GM21723 (cell line): ENCODE measurements around the gene MYO18B.

ENCODE experiments used
- ATAC-seq: cut with Tn5 transposase; IDR thresholded peaks from one replicate; pipeline ENCODE4 v1.9.1; 2021; ENCODE audit warnings: mild to moderate bottlenecking, moderate library complexity; ENCODE audit not compliant: unreplicated experiment

MYO18B gene

DNA sequence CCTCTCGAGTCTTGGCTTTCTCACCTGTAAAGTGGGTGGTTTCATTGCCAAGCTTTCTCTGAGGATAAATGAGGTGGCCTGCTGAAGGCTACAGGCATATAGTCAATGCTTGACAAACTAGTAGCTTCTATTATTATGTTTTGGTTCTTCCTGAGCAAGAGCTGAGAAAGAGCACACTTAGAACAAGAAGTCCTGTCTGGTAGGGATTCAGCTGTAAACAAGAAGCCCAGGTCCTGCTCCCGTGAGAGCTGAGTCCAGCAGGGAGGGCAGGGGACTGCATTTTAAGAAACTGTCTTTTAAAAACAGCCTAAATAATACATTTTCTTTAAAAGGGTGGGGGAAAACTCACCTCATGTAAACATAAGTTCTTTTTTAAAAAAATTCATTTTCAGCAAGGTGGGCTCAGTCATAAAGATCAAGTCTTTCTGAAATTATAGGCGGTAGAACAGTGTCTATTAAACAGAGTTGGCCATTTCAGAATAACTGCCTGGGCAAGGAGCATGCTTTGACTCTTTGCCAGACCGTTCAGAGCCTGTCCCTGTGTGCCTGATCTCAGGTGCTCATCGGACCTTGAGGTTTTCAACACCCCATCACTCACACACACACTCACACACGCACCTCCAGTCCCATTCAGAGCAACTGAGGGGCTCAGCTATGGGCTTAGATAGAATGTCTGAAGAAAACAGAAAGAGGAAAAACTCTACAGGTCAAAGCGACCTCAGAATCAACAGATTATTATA lies 29.2 kb upstream of the MYO18B start:
- no peak for ATAC-seq

DNA sequence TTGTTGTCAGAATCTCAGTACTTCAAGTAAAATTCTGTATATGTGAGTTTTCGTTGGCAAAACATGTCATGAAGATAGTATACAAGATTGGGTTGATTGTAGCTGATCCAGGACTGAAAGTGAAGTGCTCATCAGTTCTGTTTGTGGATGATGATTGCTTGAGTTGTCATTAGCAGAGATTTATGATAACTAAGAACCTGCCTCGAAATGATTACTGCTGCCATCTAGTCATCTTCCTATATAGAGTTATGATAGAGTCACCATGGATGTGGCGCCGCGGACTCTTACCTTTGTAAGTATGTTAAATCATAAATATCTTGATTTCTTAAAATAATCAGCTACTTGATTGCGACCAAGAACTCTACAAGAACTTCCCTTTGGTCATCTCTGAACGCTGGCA lies 27.9 kb upstream of the MYO18B start:
- ATAC-seq: no peak

- no peak for ATAC-seq
Observed at GRCh38 chr22:25714739-25715138, 27.2 kb upstream of the MYO18B start.

DNA sequence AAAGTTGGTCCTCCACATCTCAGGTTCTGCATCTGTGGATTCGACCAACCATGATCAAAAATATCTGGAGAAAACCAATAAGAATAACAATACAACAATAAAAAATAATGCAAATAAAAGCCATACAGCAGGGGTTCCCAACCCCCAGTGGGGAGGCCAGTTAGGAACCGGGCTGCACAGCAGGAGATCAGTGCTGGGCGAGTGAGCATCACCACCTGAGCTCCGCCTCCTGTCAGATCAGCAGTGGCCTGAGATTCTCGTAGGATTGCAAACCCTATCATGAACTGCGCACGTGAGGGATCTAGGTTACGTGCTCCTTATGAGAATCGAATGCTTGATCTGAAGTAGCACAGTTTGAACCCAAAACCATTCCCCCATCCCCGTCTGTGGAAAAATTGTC lies 25.4 kb upstream of the MYO18B start:
- no peak for ATAC-seq

- no peak for ATAC-seq
Observed at GRCh38 chr22:25718135-25718840, 23.7 kb upstream of the MYO18B start.

- no peak for ATAC-seq
Observed at GRCh38 chr22:25722223-25722622, 19.8 kb upstream of the MYO18B start.

- ATAC-seq: no peak
Observed at GRCh38 chr22:25722626-25723025, 19.4 kb upstream of the MYO18B start.

DNA sequence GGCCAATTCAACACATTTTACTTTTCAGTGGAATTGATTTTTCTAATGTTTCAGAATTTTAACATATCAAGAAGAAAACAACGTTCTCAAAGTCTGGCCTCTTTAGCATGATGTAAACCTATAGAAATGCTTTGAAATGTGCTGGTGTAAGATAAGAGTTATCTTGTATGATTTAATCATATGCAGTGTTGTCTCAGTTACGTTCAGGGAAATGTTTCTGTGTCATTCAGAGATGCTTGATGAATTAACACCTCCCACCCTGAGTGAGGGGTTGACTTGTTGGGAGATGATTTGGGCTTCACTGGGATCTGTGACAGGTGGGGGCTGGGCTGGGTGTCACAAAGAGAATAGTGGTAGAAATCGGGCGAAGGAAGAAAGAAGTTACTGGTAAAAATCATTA lies 15.7 kb upstream of the MYO18B start:
- ATAC-seq: no peak

GRCh38 chr22:25728071-25728470 lies 13.9 kb upstream of the MYO18B start:
- no peak for ATAC-seq

DNA sequence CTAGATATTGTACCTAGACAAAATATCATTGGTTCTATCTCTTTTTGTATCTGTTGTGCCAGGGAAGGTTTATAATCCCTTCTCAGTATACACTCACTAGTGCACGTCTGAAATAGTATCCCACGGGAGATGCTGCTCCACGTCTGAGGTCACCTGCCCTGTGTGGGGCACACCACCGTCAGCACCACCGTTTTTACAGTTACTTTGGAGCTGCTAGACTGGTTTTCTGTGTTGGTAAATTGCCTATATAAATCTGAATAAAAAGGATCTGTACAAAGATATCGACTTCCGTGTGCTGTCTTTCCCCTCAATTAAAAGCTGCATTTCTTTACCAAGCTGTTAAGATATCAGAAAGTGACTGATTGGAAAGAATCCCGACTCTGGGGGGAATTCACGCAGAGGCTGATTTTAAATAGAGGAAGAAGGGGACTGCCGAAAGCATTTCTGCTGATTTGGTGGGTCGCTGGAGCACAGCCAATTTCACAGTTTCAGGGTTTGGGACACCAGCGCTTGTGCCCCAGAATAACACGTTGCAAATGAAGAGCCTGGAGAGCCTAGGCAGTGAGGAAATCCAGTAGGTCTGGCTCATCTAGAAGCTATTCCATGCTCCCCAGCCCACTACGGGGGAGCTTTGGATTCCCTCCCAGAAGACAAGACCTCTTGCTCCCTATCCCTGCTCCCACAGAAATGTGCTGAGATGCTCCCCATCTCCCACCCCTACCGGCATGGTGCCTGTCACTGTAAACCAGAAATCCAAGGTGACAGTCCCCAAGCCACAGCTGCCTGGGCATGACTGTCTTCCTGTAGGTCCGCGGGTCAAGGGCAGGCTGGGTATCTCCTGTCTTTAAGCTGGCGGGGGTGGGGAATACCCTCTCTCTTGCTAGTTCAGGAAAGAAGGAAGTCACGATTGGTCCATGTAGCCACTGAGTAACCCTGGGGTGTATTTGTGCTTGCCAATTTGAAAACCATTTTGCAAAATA lies 12.7 kb upstream of the MYO18B start:
- ATAC-seq: no peak

- no peak for ATAC-seq
Observed at GRCh38 chr22:25735650-25736049, 6.3 kb upstream of the MYO18B start.

GRCh38 chr22:25736378-25737011 lies 5.5 kb upstream of the MYO18B start:
- no peak for ATAC-seq

- ATAC-seq: no peak
Observed at GRCh38 chr22:25739659-25740344, 2.2 kb upstream of the MYO18B start.

DNA sequence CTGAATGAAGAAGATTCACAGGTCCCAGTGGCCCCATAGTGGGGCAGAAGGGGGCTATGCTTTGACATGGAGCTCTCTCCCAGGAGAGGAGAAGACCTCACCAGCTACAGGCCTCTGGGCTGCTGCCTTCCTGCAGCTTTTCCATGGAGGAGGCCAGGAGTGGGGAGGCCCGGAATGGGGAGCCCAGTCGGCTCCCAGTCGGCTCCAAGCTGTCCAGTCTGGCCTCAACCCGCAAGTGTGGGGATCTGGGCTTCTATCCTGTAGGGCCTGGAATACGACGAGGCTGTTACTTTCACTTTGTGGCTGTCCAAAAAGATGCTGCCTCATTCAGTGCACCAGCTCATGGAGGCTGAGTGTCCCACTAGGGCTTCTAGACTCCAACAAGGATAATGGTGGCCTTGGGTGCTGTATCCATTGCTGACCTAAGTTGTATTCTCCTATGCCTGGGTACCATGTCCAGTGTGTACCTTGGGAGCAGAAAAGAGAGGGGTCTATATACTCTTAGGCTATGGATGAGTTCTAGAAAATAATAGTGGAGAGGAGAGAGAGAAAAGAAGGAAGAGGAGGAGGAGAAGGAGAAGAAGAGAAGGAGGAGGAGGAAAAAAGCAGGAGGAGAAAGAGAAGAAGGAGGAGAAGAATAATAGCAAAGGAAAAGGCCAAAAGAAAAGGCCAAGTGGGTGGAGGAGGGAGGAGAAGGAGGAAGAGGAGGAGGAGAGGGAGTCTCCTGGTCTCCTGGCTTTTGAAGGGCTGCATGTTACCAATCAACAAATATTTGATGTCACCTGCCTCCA lies 1.1 kb downstream of the MYO18B start:
- ATAC-seq: no peak

- no peak for ATAC-seq
Observed at GRCh38 chr22:25744694-25745093, 2.7 kb downstream of the MYO18B start.

GRCh38 chr22:25745341-25746011 lies 3.5 kb downstream of the MYO18B start:
- ATAC-seq: no peak

DNA sequence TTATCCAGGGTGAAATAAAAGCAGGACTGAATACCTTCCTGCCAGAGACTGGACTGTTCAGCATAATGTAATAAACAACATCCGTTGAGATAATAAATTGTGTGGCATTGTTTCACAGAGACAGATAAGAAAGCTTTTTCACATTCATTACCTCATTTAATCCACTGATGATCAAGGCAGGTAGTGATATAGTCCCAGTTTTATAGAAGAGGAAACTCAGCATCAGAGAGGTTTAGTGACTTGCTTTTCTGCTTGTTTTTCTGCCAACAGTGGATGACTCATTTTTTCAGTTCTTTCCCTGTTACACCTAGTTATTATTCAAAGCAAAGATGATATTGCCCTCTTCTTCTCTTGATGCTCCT lies 4.0 kb downstream of the MYO18B start:
- ATAC-seq: no peak

DNA sequence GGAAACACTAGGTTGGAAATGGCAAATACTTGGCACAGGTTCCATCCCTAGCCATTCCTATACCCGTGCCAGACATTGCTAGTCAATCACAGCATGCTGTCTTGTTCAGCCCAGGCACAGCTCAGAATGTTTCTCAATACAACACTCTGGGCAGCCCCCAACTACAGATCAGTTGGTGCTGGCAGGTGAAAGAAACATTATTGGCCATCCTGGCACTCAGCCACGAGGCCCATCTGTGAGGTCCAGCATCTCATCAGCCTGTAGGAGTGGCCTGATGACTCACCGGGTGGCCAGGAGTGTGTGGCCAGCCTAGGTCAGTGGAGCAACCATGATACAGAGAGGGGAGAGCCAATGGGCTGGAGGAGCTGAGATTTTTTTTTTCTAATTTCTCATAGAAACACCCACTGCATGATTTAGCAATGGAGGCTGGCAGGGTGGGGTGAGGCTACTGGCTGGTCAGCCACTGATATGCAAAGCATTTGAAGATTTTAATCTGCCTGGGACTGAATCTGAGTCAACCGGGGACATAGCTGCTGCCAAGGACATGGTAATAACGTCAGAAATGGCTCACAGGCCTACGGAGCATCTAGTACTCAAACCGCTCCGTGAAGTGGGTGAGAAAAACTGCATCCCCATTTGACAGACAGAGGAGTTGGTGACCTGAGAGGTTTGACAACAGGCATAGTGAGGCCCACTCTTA lies 5.4 kb downstream of the MYO18B start:
- no peak for ATAC-seq
